Germinal center (tissue), 1 donor: ENCODE results near the gene MEA1.
"Not testable (repeated sequence)": the region's sequence is repeated elsewhere in the genome, so short reads cannot be mapped to it uniquely, and the experiment has no call there.

Source experiments
- DNase-seq: peaks from one replicate; pipeline ENCODE4 v3.0.0; 2012; ENCODE audit warnings: mixed read lengths, low spot score

Gene MEA1

GRCh38 chr6:43013843-43014433 lies at the start of gene MEA1, which contains the start of gene KLHDC3:
Gene MEA1, minus strand, starts transcription at chr6:43013946. Its CDS starts 133 bp downstream, at chr6:43013813.
Gene KLHDC3, plus strand, starts transcription at chr6:43014249. Its CDS starts 2,944 bp downstream, at chr6:43017193.
- DNase-seq: peak; percentile 99

GRCh38 chr6:43062818-43063217 lies 49.1 kb upstream of the MEA1 start:
- DNase-seq: no peak

- DNase-seq: no peak
Measured at GRCh38 chr6:43061861-43062260, 48.1 kb upstream of the MEA1 start.

DNA sequence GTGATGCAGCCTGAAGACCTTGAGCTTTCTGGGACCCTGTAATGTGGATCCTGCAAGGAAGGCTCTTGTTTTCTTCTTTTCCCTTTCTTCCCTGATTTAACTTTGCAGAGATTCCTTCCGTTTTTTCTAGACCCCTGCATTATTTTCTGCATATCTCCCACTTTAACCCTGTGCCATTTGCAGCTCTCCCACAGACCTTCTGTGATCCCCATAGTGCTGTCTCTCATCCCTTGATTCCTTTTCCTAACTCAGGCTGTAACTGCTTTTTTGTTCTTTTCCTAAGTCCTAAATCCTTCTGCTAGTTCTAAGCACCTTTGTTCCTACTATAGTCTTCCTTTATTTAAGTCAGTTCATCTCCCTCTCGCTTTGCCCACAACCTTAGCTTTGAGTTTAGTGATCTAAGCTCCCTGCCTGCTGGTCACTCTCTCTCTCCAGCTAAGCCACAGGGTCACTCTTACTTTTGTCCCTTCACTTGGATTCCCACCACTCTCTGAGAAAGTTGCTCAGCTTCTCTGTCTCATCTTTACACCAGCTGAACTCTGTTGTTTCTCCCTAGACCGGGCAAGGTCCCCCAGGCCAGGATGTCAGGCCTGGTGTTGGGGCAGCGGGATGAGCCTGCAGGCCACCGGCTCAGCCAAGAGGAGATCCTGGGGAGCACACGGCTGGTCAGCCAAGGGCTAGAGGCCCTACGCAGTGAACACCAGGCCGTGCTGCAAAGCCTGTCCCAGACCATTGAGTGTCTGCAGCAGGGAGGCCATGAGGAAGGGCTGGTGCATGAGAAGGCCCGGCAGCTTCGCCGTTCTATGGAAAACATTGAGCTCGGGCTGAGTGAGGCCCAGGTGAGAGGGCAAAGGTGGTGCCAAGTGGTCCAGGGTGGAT lies 47.2 kb upstream of the MEA1 start:
- DNase-seq: no peak

DNA sequence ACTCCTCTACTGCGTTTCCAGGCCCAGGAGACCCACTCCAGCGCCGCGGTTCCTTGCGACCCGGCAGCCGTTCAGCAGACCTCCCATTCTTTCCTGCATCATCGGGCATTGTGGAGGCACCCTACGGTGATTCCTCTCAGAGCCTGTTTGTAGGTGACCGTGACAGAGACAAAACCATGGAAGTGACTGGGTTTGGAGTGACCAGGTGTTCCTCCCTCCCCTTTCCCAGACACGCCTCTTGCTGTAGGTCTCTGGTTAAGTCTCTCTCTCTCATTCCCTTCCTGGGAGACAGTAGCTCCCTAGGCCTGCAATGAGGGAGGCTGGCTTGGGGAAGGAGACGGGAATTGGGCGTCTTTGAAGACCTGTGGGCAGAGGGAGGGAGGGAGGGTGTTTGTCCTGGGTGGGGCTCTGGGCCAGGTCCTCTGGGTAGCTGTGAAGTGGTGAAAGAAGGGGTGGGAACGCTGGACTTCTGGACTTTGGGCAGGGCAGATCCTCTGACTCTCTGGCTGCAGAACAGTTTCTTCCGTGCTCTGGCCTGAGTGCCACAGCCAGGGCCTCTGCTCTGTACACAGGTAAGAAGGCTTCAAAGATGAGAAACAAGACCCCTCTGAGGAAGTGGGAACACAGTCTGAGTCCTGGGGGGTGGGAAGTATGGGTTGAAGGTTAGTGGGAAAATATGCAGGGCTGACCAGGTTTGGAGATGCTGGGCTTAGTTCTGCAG lies 46.4 kb upstream of the MEA1 start:
- DNase-seq: no peak

GRCh38 chr6:43059168-43060033 lies 45.7 kb upstream of the MEA1 start, which contains the start of the genes KLC4 and MRPL2:
Gene KLC4, plus strand, starts transcription at chr6:43059631. Its CDS starts 1,705 bp downstream, at chr6:43061336.
Gene MRPL2, minus strand, starts transcription at chr6:43059434. Its CDS starts 53 bp downstream, at chr6:43059381.
- DNase-seq: peak; percentile 100

- DNase-seq: no peak
Measured at GRCh38 chr6:43058531-43058930, 44.8 kb upstream of the MEA1 start.

DNA sequence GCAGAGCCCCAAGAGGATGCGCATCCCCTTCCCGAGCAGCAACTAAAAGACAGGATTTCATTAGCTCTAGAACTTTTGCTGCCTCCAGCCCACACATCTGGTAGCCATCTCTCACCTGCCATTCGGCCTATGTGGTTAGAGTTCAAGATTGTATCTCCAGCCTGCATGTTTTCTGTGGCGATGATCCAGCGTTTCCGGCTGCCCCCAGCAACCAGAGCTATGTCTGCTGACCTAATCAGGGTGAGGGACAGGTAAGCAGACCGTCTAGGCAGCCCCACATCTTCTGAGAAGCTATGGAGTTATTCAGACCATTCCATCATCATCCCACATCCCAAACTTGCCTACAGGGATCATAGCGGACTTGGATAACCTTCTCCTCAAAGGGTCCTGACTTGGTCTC lies 42.2 kb upstream of the MEA1 start:
- no peak for DNase-seq

DNA sequence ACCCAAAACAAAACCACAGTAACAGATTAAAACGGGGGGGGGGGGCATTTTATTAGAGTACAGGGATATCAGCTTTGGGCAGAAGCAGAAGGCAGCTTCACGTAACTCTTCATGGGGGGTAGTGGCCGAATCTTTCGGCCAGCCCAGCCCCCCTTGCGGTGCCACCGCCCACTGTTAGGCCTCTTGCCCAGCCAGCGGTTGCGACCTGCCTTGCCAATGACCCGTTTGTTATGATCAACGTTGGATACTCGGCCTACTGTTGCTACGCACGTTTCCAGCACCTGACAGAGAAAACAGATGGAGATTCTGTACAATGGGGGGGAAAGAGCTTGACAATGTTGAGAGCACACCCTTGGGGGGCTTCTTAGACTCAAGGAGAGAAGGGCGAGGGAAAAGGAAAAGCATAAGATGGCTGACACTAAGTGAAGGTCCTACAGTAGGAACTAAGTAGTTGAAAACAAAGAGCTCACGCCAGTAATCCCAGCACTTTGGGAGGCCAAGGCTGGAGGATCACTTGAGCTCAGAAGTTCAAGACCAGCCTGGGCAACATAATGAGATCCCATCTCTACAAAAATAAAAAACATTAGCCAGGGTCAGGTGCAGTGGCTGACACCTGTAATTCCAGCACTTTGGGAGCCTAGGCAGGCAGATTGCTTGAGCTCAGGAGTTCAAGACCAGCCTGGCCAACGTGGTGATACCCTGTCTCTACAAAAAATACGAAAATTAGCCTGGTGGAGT lies 40.6 kb upstream of the MEA1 start:
- DNase-seq: no peak

- DNase-seq: peak; percentile 95
Measured at GRCh38 chr6:43053545-43054205, 39.9 kb upstream of the MEA1 start, which contains the start of gene CUL7. Gene CUL7, minus strand, starts transcription at chr6:43053851. Its CDS starts 1,063 bp downstream, at chr6:43052788.

DNA sequence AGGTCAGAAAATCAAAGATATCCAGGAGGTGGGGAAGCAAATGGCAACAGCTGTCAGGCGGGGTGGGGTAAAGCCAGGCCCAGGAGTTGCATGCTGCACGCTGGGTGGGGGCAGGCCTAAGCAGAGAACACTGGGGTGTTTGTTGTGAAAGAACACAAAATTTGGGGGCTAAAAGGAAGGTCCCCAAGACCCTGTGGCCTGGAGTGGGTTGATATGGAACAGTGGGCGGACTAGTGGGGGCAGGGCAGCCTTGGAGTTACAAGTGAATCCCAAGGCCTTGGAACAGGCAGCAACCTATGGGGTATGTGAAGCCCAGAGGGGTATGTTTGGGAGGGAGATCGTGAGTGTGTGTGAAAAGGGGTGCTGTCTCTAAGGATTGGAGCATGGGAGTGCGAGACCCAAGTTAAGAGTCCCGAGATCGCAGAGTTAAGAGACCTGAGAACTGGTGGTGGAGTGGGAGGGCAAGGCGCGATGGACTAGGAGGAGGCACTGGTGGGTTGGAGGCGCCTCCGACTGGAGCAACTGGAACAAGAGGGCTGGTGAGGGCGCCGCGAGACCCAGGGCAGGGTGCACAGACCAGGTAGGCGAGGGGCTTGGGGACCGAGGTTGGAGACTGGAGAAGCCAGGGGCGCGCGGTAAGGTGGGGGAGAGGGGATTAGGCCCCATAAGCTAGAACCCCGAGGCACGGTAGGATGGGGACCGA lies 39.2 kb upstream of the MEA1 start:
- DNase-seq: no peak

GRCh38 chr6:43052225-43052841 lies 38.6 kb upstream of the MEA1 start:
- DNase-seq: no peak

- no peak for DNase-seq
Measured at GRCh38 chr6:43050981-43051380, 37.2 kb upstream of the MEA1 start.

GRCh38 chr6:43047998-43048397 lies 34.3 kb upstream of the MEA1 start:
- no peak for DNase-seq

DNA sequence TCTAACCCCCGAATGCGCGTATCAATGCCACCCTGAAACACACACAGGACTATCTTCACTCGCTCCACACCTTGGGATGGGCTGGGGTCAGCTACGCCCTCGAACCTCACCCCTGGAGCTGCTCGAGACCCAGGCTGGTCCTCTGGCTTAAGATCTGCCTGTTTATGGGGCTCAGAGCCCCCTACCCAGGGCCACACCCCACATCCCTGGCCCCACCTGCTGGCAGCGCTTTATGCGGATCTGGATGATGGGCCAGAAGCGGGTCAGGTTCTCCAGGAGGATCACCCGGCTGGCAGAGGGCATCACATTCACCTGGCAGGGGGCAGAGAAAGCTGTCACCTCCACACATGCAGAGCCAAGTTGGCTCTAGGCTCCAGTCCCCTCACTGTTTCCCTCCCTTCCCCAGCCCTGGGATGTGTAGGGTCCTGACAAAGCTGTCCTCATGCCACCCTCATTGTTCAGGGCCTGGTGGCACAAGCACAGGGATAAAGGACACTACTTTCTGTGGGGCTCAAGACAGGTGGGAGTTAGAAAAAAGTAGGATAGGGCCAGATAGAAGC lies 31.7 kb upstream of the MEA1 start:
- DNase-seq: no peak

GRCh38 chr6:43043310-43043709 lies 29.6 kb upstream of the MEA1 start:
- DNase-seq: no peak

DNA sequence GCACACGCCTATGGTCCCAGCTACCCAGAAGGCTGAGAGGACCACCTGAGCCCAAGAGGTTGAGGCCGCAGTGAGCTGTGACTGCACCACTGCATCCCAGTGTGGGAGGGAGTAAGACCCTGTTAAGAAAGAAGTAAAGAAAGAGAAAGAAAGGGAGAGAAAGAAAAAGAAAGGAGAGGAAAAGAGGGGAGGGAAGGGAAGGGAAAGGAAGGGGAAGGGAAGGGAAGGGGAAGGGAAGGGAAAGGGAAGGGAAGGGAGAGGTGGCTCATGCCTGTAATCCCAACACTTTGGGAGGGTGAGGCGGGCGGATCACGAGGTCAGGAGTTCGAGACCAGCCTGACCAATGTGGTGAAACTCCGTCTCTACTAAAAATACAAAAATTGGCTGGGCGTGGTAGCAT lies 27.7 kb upstream of the MEA1 start:
- DNase-seq: not testable (repeated sequence)

DNA sequence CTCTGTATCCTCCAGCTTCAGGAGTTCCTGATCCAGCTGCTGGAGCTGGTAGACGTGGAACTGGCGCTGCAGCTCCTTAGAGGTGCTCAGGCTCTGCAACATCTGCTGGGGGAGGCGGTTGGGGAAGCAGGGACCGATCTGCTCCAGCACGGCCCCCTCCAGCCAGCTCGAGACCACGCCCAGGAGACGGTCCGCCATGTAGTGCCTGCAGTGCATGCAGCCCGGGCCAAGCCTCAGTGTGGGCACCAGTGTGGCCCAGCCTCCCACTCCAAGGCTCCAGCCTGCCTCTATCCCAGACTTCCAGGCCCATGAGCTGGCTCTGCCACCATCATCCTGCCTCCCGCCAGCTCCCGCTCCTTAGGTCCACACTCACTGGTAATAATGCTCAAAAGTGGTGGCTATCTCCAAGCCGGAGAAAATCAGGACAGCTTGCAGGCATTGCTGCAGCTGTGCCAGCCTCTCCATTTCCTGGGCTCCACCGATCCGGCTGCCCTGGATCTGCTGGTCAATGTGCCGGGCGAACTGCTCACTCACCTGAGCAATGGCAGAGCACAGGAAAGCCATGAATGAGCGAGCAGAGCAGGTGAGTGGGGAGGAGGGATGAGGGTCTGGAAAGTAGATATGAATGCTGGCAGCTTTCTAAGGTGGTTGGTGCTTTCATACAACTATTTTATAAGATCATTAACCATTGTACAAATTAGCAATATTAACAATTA lies 27.0 kb upstream of the MEA1 start:
- DNase-seq: no peak
